Ureter (tissue), 1 donor: Measurements from ENCODE around the gene MAP2K3. TPM values are rescaled to one million over a fixed set of nuclear protein-coding genes. Genes with fewer than 3 reads are reported as not detected.

ENCODE experiments used
- DNase-seq: peaks from one replicate; pipeline ENCODE4 v3.0.0-alpha.2; 2020; ENCODE audit warnings: low spot score
- total RNA-seq: library from RNA; stranded (reverse); gene quantifications from one replicate; pipeline ENCODE4 v1.2.4, GENCODE V29; 2023
- donor health status: DM: yes; HTN: yes; CAD: no.

The MAP2K3 gene
- total RNA-seq, 1 donor from 2014 or later = 55.2 TPM

GRCh38 chr17:21282231-21282630, 2.3 kb upstream of the MAP2K3 start:
- no peak for DNase-seq

GRCh38 chr17:21282850-21283249, 1.7 kb upstream of the MAP2K3 start:
- DNase-seq = no peak

DNA sequence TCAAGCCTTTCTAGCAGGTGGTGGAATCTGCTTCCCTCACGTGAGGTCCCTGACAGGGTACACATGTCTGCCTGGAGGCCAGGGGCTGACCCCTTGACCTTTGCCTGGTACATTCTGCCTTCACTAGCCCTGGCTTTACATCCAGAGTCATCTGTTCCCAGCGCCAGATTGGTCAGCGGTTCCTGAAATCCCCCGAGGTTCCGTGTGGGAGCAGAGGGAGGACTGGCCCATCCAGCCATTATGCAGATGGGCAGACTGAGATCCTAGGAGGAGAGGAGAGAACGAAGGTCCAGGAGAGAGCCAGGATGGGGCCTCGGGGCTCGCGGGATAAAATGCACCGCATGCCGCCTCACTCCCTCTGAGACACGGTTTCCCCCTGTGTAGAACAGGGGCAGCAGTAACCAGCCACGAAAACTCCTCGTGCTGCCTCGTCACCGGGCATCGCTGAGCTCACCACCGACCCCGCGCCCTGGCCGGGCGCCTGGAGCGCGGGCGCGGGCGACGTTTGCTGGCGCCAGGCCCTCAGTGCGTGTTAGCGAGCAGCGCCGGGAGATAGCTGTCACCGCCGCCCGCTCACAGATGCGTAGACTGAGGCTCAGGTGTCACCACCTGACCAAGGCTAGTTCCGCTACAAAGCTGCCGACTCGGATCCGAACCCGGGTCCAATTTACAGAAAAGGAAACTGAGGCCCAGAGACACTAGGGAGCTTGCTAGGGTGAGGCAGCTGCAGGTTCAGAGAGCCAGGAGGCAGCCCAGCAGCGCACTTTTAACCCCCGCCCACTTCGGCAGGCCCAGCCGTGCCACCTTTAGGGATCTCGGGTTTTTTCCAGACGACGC, 811 bp upstream of the MAP2K3 start:
- DNase-seq = no peak

- DNase-seq = peak; percentile 59
Observed at GRCh38 chr17:21285164-21286065, 904 bp downstream of the MAP2K3 start.

DNA sequence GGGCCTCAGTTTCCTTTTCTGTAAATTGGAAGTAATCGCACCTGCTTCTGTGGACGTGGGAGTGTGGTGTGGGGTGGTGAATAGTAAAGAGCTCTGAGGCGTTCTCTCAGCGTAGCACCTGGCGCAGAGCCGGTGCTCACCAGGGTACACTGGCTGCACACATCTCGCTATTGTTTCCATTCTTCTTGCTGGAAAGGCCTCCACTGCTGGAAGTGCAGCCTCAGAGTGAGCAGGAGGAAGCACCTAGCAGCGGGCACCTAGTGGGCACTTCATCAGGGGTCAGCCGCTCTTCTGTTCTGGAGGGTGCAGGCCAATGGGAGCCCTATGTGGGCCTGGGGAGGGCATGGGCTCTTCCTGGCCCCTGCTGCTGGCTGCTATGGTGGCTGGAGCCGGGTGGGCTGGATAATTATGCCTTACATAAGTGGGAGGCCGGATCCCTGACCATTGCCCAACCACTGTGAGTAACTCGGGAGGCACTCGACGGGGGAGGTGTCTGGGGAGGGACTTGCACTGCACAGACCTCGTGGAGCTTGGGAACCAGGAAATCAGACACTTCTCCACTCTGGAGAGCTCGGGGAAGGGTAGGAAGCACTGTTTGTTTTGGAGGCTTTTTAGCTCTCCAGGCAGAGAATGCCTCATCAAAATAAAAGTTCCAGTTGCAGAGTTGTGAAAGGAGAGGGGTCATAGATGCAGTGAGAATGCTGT, 1.7 kb downstream of the MAP2K3 start:
- DNase-seq = peak; percentile 92

- peak; percentile 69 for DNase-seq
Observed at GRCh38 chr17:21286909-21287702, 2.6 kb downstream of the MAP2K3 start.

GRCh38 chr17:21287703-21288449, 3.4 kb downstream of the MAP2K3 start:
- DNase-seq = peak; percentile 98

GRCh38 chr17:21288571-21289017, 4.1 kb downstream of the MAP2K3 start:
- DNase-seq = no peak

DNA sequence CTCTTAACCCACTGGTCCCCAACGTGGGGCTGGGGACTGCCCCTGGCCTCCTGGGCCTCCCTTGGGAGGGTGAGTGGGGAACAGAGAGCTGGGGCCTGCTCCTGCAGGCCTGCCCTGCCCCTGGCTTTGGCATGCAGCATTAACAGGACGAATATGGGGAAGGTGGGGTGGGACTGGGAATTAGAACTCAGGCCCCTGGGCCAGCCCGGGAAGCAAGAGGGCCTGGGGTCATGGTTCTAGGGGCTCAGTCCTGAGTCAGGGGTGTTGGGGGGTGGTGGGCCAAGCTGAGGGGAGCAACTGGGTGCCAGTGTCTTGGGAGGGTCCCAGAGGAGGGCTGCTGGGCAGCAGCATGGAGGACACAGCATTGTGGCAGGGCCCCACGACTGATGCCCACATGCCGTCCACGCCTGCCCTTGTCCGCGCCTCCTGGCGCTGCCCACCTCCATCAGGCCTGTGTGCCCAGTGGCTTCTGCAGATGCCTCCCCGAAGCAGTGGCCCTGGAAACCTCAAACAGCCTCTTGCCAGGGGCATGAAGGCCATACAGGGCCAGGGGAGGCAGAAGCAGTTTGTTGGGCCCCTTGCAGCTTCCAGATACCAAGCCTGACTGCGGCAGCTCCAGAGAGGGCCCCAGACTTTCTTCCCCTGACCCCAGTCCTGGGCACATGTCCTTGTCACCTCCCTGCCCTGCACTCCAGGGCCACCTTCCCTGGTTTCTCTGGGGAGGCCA, 4.8 kb downstream of the MAP2K3 start:
- no peak for DNase-seq

- DNase-seq = peak; percentile 71
Observed at GRCh38 chr17:21289902-21290571, 5.5 kb downstream of the MAP2K3 start.

DNA sequence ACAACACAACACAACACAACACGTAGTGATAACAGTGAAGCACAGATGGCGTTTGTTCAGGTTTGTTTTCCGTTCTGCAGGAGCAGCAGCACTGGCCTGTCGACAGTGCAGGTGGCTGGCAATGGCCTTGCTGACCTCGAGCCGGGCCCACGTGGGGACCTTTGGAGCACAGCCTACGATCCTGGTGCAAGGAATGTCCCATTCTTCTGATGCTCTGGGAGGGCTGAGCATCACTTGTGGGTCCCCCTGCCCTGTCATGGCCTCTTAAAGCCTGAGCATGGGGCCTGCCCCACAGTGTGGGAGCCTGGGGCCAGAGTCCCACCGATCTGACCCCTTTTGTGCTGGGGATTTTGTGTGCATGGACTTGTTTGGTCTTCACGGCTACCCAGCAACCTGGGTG, 6.8 kb downstream of the MAP2K3 start:
- DNase-seq = no peak

DNA sequence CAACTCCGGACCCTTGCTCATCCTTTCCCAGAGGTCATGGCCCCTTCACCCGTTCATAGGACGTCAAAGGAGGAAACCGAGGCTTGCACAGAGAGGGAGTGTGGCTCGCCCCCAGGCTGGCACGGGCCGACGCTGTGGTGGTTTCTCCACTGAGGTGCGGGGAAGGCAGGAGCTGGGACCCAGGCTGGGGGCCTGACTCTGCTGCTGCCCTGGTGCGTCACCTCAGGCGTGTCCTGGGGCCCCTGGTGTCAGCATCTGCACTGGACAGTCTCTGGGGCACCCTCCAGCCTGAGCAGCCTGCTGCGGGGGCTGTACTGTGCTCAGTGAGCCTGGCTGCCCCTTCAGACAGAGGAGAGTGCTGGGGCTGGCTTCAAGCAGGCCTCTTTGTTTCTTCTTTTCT, 7.4 kb downstream of the MAP2K3 start:
- no peak for DNase-seq

GRCh38 chr17:21292867-21293830, 8.6 kb downstream of the MAP2K3 start:
- no peak for DNase-seq

- no peak for DNase-seq
Observed at GRCh38 chr17:21293831-21294210, 9.3 kb downstream of the MAP2K3 start.

GRCh38 chr17:21294321-21295035, 10.0 kb downstream of the MAP2K3 start:
- DNase-seq = no peak

DNA sequence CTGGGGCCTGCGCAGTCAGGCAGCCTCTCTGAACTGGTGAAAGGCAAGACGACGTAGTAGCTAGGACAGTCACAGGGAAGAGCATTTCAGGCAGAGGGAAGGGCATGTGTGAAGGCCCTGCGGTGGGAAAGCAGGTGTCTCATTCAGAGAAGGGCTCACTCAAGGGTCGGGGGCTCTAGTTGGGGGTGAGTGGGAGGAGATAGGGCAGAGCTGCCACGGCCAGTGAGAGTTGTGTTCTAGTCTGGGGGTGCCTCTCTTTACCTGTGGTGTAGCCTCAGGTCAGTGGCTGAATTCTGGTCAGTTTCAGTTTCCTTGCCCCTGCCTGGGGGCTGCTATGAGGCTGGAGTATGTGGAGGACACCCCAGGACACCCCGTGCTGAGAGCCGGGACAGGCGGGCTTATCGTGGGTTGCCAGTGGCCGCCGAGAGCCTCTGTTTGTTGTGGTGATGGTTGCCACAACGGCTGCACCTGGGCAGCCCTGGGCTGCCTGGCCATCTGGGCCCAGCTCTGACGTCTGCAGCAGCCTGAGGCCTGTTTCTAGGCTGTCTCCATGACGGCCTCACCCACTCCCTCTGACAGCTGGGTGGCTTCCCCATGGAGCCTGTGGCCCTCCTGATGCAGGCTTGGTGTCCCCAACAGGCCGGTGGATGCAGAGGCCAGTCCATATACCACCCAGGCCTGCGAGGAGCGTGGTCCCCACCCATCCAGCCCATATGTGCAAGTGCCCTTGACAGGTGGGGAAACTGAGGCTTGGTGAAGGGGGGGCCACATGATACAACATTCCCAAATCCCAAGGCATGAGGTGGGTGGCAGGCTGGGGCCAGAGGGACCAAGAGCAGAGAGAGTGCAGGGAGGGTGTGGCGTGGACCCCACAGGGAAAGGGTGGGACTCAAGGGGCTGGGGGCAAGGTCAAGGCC, 10.8 kb downstream of the MAP2K3 start:
- DNase-seq = no peak
